OCI-LY7 (cell line): ENCODE results near the gene EDEM2. TPM values are rescaled to one million over a fixed set of nuclear protein-coding genes. Genes with fewer than 3 reads are reported as not detected.

Experiments used
- BruUV-seq: library from RNA; stranded (reverse); fragments of 400-500 nt; replicated peaks from 2 replicates; lab custom pipeline; 2021; lab: Mats Ljungman, UMichigan
- CTCF ChIA-PET: fragments of 300-600 bp; sonication (Branson Sonifier 250); formaldehyde crosslinking; loops from one replicate; lab custom pipeline; 2022; ENCODE audit warnings: antibody characterized with exemption; ENCODE audit not compliant: unreplicated experiment; lab: Charles Lee
- POLR2A ChIA-PET: fragments of 300-600 bp; sonication (Branson Sonifier 250); formaldehyde crosslinking; loops from one replicate; lab custom pipeline; 2022; ENCODE audit warnings: antibody characterized with exemption; lab: Charles Lee
- DNase-seq: peaks from one replicate; pipeline ENCODE4 v3.0.0-alpha.2; 2015; ENCODE audit warnings: low spot score
- H2AFZ ChIP-seq: fragments of 200-600 bp; sonication (generic), shearing (Covaris generic); 2 replicates; pipeline ENCODE4 v1.6.1; 2014; ENCODE audit warnings: mild to moderate bottlenecking, antibody characterized with exemption, low read length, moderate library complexity
- H3K27ac ChIP-seq: fragments of 200-600 bp; sonication (generic); 2 replicates; pipeline ENCODE4 v1.5.1; 2014; ENCODE audit warnings: mixed run types, low read depth, mild to moderate bottlenecking, moderate library complexity, low read length, inconsistent platforms; ENCODE audit not compliant: poor library complexity, severe bottlenecking
- H3K36me3 ChIP-seq: fragments of 200-600 bp; sonication (generic); 2 replicates; pipeline ENCODE4 v1.6.1; 2014; ENCODE audit warnings: mild to moderate bottlenecking, antibody characterized with exemption, low read length, moderate library complexity, mixed read lengths; ENCODE audit not compliant: insufficient read depth
- H3K4me1 ChIP-seq: fragments of 200-600 bp; sonication (generic); 2 replicates; pipeline ENCODE4 v1.5.1; 2014; ENCODE audit warnings: mild to moderate bottlenecking, low read length; ENCODE audit not compliant: insufficient read depth, poor library complexity, severe bottlenecking
- H3K4me2 ChIP-seq: fragments of 200-600 bp; sonication (generic); 2 replicates; pipeline ENCODE4 v1.6.1; 2014; ENCODE audit warnings: mild to moderate bottlenecking, low read length
- H3K4me3 ChIP-seq: fragments of 200-600 bp; sonication (generic); 2 replicates; pipeline ENCODE4 v1.5.1; 2014; ENCODE audit warnings: mild to moderate bottlenecking, low read depth, low read length; ENCODE audit not compliant: poor library complexity, severe bottlenecking
- H3K79me2 ChIP-seq: fragments of 200-600 bp; sonication (generic); 2 replicates; pipeline ENCODE4 v1.6.1; 2016; ENCODE audit warnings: low read depth, mild to moderate bottlenecking, low read length, moderate library complexity, mixed read lengths; ENCODE audit not compliant: insufficient read depth
- H3K9me2 ChIP-seq: fragments of 200-600 bp; sonication (generic); 2 replicates; pipeline ENCODE4 v1.6.1; 2016; ENCODE audit warnings: mild to moderate bottlenecking, low read length, mixed read lengths; ENCODE audit not compliant: insufficient read depth
- H3K9me3 ChIP-seq: fragments of 200-600 bp; sonication (generic); 2 replicates; pipeline ENCODE4 v1.6.1; 2014; ENCODE audit warnings: mild to moderate bottlenecking, mixed run types, low read length, mixed read lengths
- H4K20me1 ChIP-seq: fragments of 200-600 bp; sonication (generic); 2 replicates; pipeline ENCODE4 v1.6.1; 2014; ENCODE audit warnings: mild to moderate bottlenecking, antibody characterized with exemption, low read length, moderate library complexity, mixed read lengths; ENCODE audit not compliant: insufficient read depth
- CTCF ChIP-seq: fragments of 200-600 bp; sonication (generic); conservative IDR thresholded peaks from 2 replicates; pipeline ENCODE4 v1.5.1; 2014; ENCODE audit warnings: mild to moderate bottlenecking, antibody characterized with exemption, low read length, moderate library complexity, mixed read lengths
- EZH2phosphoT487 ChIP-seq: fragments of 200-600 bp; sonication (generic); IDR thresholded peaks from 2 replicates; pipeline ENCODE4 v1.6.1; 2018; ENCODE audit warnings: low read depth, borderline replicate concordance, mild to moderate bottlenecking, mixed run types, antibody characterized with exemption, low read length, moderate library complexity, mixed read lengths
- intact Hi-C: fragments of 100-400 bp; cut with micrococcal nuclease; formaldehyde crosslinking; loops from one replicate; pipeline ENCODE4 v1.10.0; 2022; ENCODE audit not compliant: unreplicated experiment
- total RNA-seq, 2 experiments: library from RNA; depleted of rRNA in 1 of 2; stranded (reverse); fragments of >200 nt in 1 of 2; shearing (Covaris generic) in 1 of 2; gene quantifications; 2 replicates each; pipeline ENCODE4 v1.2.3, GENCODE V29; 2014 to 2022

EDEM2 gene
- total RNA-seq, 2 experiments from 2014 or later = 19.1 to 23.0 TPM

- no peaks in the 10 kb centered on the region for H3K4me1 ChIP-seq
- no peak overlapping the region for H2AFZ ChIP-seq
- intact Hi-C loops = no loop called here
- H3K9me2 ChIP-seq = no peaks in the 10 kb centered on the region
- no peak overlapping the region for H3K4me3 ChIP-seq
- no peaks in the 10 kb centered on the region for H4K20me1 ChIP-seq
- H3K79me2 ChIP-seq = no peaks in the 10 kb centered on the region
- POLR2A ChIA-PET = interaction anchor here (0.5 to 1.1 kb wide), 3 partner anchors 12 to 330 kb away, joined by 3 to 4 read pairs (median 3); no protein-coding TSS in a partner anchor
- TF ChIP-seq CTCF (no peak), EZH2phosphoT487 (no peak)
- H3K4me2 ChIP-seq = no peak overlapping the region
- no peaks in the 10 kb centered on the region for H3K36me3 ChIP-seq
- DNase-seq = no peak
- H3K9me3 ChIP-seq = no peaks in the 10 kb centered on the region
- no TSS peak for BruUV-seq
- CTCF ChIA-PET = no interaction called here
- no peak overlapping the region for H3K27ac ChIP-seq
Measured at GRCh38 chr20:35167787-35168186, 20.7 kb upstream of the EDEM2 start.

- no TSS peak for BruUV-seq
- POLR2A ChIA-PET = interaction anchor here (0.6 to 1.1 kb wide), 2 partner anchors 14 to 537 kb away, joined by 3 to 5 read pairs; no protein-coding TSS in a partner anchor
- CTCF ChIA-PET = no interaction called here
Measured at GRCh38 chr20:35166242-35166830, 19.2 kb upstream of the EDEM2 start.

More at GRCh38 chr20:35166242-35166830, 19.2 kb upstream of the EDEM2 start:
- H3K4me2 ChIP-seq = no peak overlapping the region
- DNase-seq = no peak
- H3K27ac ChIP-seq = no peak overlapping the region
- no peaks in the 10 kb centered on the region for H3K9me2 ChIP-seq
- H3K9me3 ChIP-seq = no peaks in the 10 kb centered on the region
- no peaks in the 10 kb centered on the region for H3K79me2 ChIP-seq
- no peak overlapping the region for H3K4me3 ChIP-seq
- H2AFZ ChIP-seq = no peak overlapping the region
- no peaks in the 10 kb centered on the region for H3K4me1 ChIP-seq
- intact Hi-C loops = no loop called here
- H4K20me1 ChIP-seq = no peaks in the 10 kb centered on the region
- no peaks in the 10 kb centered on the region for H3K36me3 ChIP-seq
- no peak for TF ChIP-seq EZH2phosphoT487
- no peak for TF ChIP-seq CTCF
